GM18519 (cell line): ENCODE results near the gene ACOX3.

Source experiments
- ATAC-seq: cut with Tn5 transposase; IDR thresholded peaks from one replicate; pipeline ENCODE4 v1.9.1; 2021; ENCODE audit warnings: mild to moderate bottlenecking, moderate library complexity; ENCODE audit not compliant: unreplicated experiment, low FRiP score

Gene ACOX3

DNA sequence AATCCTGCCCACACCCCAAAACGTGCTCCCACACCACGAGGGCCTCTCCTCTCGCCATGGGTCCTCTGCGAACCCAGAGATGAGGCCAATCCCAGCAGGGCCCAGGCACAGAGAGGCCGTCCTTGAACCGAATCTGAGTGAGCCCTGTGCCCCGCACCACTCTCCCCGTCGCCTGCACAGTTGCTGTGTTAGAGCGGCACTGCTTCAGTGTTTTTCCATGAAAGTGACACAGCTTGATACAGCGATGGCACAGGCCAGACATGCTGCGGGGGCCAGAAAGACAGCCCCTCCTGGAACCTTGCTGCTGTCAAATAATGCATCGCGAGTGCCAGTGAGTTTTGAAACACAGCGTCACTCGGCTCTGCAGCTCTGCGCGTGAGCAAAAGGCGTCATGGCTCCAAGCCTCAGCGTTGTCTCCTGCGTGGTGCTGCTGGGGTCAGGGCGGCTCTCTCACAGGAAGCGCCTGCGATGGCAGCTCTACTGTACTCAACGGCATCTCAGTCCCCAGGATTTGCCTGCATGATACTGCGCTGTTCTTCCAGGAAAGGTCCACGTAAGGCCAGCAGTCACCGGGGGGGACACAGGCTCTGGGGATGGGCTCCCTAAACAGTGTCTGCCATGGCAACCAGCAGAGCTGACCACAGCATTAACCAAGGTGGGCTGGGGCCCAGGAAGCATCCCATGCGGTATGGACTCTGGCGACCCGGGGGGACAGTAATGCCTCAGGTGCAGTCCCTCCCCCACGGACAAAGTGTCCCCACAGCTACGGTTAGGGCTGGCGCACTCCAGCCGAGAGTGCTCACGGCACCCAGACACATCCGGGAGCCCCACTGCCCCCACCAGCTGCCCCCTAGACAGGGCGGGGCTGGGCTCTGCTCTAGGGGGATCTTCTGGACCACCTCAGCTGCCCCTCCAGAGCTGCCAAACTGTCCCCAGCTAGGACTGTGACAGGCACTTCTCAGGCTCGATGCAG lies 63.1 kb downstream of the ACOX3 start:
- no peak for ATAC-seq

DNA sequence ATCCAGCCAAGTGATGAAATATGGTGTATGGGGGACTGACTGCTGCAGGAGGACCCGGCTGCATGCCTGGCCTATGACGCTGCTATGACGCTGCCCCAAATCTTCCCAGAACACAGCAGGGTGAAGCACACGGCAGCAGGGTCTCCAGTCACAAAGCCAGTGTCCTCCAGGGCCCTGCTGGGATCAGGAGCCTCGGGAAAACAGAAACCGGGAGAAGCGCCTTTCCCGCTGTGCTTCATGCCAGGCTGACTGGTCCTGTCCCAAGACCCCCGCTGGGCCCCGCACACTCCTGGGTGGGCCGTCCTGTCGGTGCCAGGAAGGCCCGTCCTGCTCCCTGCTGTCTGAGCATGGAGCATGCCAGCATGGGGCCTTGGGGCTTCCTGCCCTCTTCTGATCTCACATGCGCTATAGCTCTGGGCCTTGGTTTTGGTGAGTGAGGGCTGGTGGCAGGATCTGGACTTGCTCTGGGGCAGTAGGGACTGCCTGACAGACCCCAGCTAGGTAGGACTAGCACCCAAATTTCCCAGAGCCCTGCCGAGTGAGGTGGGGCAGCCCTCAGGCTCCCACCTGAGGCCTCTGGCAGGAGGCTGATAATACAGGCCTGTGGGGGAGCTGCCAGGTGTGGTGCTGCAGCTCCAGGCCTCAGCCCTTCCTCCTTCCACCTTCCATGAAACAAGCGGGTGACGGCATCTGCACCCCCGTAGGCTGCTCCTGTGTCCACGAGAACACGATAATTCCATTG lies 64.0 kb downstream of the ACOX3 start:
- ATAC-seq, result no peak

GRCh38 chr4:8374851-8375649 lies 65.5 kb downstream of the ACOX3 start:
- ATAC-seq, result no peak

GRCh38 chr4:8373973-8374545 lies 66.5 kb downstream of the ACOX3 start:
- ATAC-seq, result no peak

DNA sequence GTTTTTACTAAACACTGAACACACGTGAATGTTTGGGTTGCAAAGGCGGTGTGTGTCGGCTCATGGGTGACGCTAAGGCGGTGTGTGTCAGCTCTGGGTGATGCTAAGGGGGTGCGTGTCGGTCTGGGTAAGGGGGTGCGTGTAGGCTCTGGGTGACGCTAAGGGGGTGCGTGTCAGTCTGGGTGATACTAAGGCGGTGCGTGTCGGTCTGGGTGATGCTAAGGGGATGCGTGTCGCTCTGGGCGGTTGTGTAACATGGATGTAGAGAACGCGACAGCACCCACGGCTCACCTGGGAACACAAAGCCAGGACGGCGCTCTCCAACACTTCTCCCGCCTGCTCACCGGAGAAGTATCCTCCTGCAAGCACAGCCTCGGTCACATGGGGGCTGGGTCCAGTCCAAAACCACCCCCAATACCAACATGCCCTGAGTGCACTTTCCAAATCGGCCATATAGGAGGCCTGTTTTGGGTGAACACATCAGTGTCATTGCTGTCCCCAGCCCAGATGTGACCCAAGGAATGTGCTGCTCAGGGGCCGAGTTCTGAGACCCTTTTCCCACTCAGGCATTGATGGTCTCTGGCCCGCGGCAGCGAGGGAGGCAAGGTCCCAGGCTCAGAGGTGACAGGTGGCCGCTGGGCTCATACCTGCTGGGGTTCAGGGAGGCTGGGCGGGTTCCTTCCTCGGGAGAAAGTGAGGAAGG lies 67.1 kb downstream of the ACOX3 start:
- no peak for ATAC-seq

DNA sequence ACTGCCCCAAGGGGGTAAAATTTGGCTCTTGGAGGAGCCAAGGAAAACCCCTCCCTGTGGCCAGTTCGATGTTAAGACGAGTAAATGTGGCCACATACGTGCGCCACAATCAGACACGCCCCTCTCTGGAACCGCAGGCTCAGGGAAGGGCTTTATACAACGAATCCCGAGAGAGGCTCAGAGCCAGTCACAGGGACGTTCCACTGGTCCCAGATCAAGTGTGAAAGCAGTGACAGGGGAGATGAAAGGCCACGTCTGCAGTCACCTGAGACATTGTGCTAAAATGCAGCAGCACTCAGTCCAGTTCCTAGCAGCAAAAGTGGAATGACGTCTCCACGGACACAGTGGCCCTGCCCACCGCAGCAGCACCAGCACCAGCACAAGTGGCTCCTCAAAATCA lies 68.0 kb downstream of the ACOX3 start:
- no peak for ATAC-seq

DNA sequence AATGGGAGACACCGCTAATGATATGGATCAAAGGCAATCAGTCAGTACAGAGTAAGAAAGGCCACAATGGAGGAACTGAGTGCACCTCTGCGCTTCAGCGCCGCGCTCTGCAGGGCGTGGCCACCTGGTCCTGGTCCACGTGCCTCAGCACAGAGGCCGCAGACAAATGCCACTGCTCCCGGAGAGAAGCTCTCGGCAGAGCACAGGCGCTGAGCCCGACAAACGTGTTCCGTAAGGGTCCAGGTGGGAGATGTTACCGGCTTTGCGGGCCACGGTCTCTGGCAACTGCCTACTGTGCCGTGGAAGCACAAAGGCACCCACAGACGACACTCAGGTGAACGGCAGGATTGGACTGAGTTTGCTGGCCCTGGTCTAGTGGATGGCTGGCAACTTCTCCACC lies 68.9 kb downstream of the ACOX3 start:
- no peak for ATAC-seq

GRCh38 chr4:8370835-8371595 lies 69.5 kb downstream of the ACOX3 start:
- ATAC-seq, result no peak

GRCh38 chr4:8370106-8370787 lies 70.3 kb downstream of the ACOX3 start:
- ATAC-seq, result no peak

GRCh38 chr4:8369426-8370105 lies 71.0 kb downstream of the ACOX3 start:
- no peak for ATAC-seq

DNA sequence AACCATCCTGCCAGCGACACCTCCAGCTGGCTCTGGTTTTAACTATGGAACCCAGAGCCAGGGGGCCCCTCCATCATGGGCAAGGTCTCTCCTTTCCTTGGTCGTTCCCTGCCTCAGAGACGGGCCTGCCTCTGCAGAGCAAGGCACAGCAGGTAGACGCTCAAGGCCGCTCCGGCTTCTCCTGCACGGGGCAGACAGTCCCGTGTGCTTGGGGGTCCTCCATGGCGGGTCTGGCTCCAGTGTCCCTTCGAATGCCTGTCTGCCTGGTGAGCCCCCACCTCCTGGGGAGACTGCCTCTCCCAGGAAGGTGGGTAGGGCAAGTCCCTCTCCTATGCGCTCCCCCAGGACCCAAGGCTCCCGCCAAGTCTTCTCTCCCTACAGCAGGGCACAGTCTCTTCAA lies 71.5 kb downstream of the ACOX3 start:
- no peak for ATAC-seq

- ATAC-seq, result no peak
Observed at GRCh38 chr4:8368061-8368481, 72.5 kb downstream of the ACOX3 start.

GRCh38 chr4:8366601-8367000 lies 73.9 kb downstream of the ACOX3 start:
- ATAC-seq, result no peak

GRCh38 chr4:8365951-8366350 lies 74.6 kb downstream of the ACOX3 start:
- ATAC-seq, result no peak

- no peak for ATAC-seq
Observed at GRCh38 chr4:8365353-8365752, 75.2 kb downstream of the ACOX3 start.

DNA sequence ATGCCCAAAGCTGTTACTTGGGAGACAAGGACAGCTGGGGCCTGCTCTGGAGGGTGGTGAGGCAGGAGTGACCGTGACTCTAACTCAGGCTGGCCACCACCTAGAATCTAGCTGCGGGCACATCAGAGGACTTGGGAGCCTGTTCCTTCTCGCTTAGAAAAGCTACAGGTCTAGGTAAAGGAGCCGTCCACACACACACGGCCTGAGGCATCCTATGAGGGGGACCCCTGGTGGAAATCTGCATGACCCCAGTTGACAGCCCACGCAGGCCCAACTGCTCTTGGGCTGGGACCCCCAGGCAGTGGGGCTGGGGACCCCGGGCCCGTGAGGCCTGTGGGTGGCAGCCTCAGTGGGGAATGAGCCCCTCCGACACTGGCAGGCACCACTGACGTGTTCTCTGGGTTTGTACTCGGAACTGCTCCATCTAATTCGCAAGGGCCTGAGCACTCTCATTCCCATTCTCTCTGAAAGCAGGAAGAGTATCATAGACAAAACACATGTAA lies 75.6 kb downstream of the ACOX3 start:
- no peak for ATAC-seq

DNA sequence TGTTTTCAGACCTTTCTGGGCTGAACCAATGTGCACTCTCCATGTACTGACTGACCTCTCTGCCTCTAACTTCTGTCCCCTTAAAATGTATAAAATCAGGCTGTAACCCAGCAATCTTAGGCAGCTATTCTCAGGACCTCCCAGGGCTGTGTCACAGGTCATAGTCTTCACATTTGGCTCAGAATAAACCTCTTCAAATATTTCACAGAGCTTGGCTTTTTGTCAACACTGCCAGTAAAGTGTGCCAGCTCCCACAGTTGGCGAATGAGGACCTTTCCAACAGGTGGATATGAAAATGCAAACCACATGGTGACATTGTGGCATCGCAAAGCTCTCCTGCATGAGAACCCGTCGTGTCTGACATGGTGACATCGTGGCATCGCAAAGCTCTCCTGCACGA lies 76.4 kb downstream of the ACOX3 start:
- no peak for ATAC-seq

GRCh38 chr4:8362483-8362882 lies 78.0 kb downstream of the ACOX3 start:
- ATAC-seq, result no peak
